Measurements from ENCODE around the gene CCDC85A. TPM values are rescaled to one million over a fixed set of nuclear protein-coding genes. Genes with fewer than 3 reads are reported as not detected.
"Not testable (repeated sequence)": the region's sequence is repeated elsewhere in the genome, so short reads cannot be mapped to it uniquely, and the experiment has no call there.

Gene CCDC85A
- total and polyA plus RNA-seq, 2 experiments from 2014 or later, result 2.5 to 3.3 TPM

- Histone ChIP-seq H3K27ac (no peak overlapping the region), H3K36me3 (replicated peaks; ENCODE audit: insufficient read depth, low read depth) (no peaks in the 10 kb centered on the region), H3K9me2 (replicated peaks; ENCODE audit: insufficient read depth) (no peaks in the 10 kb centered on the region), H3K4me1 (ENCODE audit: insufficient read depth) (no peaks in the 10 kb centered on the region), H3K79me2 (no peaks in the 10 kb centered on the region), H3K4me2 (no peak overlapping the region), H2AFZ (no peak overlapping the region), H3K9me3 (ENCODE audit: low read depth) (no peaks in the 10 kb centered on the region), H4K20me1 (ENCODE audit: insufficient read depth, poor library complexity, severe bottlenecking) (no peaks in the 10 kb centered on the region), H3K27me3 (no peaks in the 10 kb centered on the region), H3K4me3 (no peak overlapping the region)
- 74% methylated on average over 3 of the region's 3 CpGs for WGBS (ENCODE audit: low lambda C conversion rate, missing lambda C conversion rate)
- DNase-seq (ENCODE audit: low spot score), result no peak
- TF ChIP-seq EZH2phosphoT487 (IDR thresholded peaks at IDR 0.05; ENCODE audit: low read depth, severe bottlenecking, unreplicated experiment) (no peak), EZH2 (IDR thresholded peaks at IDR 0.05; ENCODE audit: borderline replicate concordance) (no peak), CTCF (IDR thresholded peaks at IDR 0.05; ENCODE audit: poor library complexity) (no peak)
Observed at GRCh38 chr2:56148825-56149224, 35.0 kb upstream of the CCDC85A start.

GRCh38 chr2:56151841-56152240, 31.9 kb upstream of the CCDC85A start:
- TF ChIP-seq EZH2 (IDR thresholded peaks at IDR 0.05; ENCODE audit: borderline replicate concordance), result no peak
- no peak for TF ChIP-seq EZH2phosphoT487 (IDR thresholded peaks at IDR 0.05; ENCODE audit: low read depth, severe bottlenecking, unreplicated experiment)
- TF ChIP-seq CTCF (IDR thresholded peaks at IDR 0.05; ENCODE audit: poor library complexity), result no peak
- Histone ChIP-seq H3K27me3 (no peaks in the 10 kb centered on the region), H3K9me3 (ENCODE audit: low read depth) (no peaks in the 10 kb centered on the region), H4K20me1 (ENCODE audit: insufficient read depth, poor library complexity, severe bottlenecking) (no peaks in the 10 kb centered on the region), H3K36me3 (replicated peaks; ENCODE audit: insufficient read depth, low read depth) (no peaks in the 10 kb centered on the region), H3K9me2 (replicated peaks; ENCODE audit: insufficient read depth) (no peaks in the 10 kb centered on the region), H3K79me2 (no peaks in the 10 kb centered on the region), H3K4me2 (no peak overlapping the region), H3K4me1 (ENCODE audit: insufficient read depth) (no peaks in the 10 kb centered on the region), H3K4me3 (no peak overlapping the region), H3K27ac (no peak overlapping the region), H2AFZ (no peak overlapping the region)
- DNase-seq (ENCODE audit: low spot score), result no peak
- 75% methylated on average over 2 of the region's 2 CpGs for WGBS (ENCODE audit: low lambda C conversion rate, missing lambda C conversion rate)

GRCh38 chr2:56155188-56155587, 28.6 kb upstream of the CCDC85A start:
- no peaks in the 10 kb centered on the region for H3K27me3 ChIP-seq
- H3K4me1 ChIP-seq (ENCODE audit: insufficient read depth), result no peaks in the 10 kb centered on the region
- no peaks in the 10 kb centered on the region for H4K20me1 ChIP-seq (ENCODE audit: insufficient read depth, poor library complexity, severe bottlenecking)
- no peak for DNase-seq (ENCODE audit: low spot score)
- H3K4me2 ChIP-seq, result no peak overlapping the region
- H2AFZ ChIP-seq, result no peak overlapping the region
- H3K4me3 ChIP-seq, result no peak overlapping the region
- H3K36me3 ChIP-seq (replicated peaks; ENCODE audit: insufficient read depth, low read depth), result no peaks in the 10 kb centered on the region
- H3K9me2 ChIP-seq (replicated peaks; ENCODE audit: insufficient read depth), result no peaks in the 10 kb centered on the region
- 50% methylated on average over 2 of the region's 2 CpGs for WGBS (ENCODE audit: low lambda C conversion rate, missing lambda C conversion rate)
- no peak overlapping the region for H3K27ac ChIP-seq
- TF ChIP-seq EZH2phosphoT487 (IDR thresholded peaks at IDR 0.05; ENCODE audit: low read depth, severe bottlenecking, unreplicated experiment) (no peak), EZH2 (IDR thresholded peaks at IDR 0.05; ENCODE audit: borderline replicate concordance) (no peak), CTCF (IDR thresholded peaks at IDR 0.05; ENCODE audit: poor library complexity) (no peak)
- no peaks in the 10 kb centered on the region for H3K9me3 ChIP-seq (ENCODE audit: low read depth)
- H3K79me2 ChIP-seq, result no peaks in the 10 kb centered on the region

- H3K27me3 ChIP-seq; H3K79me2 ChIP-seq; H3K9me3 ChIP-seq (ENCODE audit: low read depth); H3K27ac ChIP-seq; H3K4me1 ChIP-seq (ENCODE audit: insufficient read depth); H3K9me2 ChIP-seq (replicated peaks; ENCODE audit: insufficient read depth); H2AFZ ChIP-seq; DNase-seq (ENCODE audit: low spot score); H4K20me1 ChIP-seq (ENCODE audit: insufficient read depth, poor library complexity, severe bottlenecking); H3K4me3 ChIP-seq; H3K4me2 ChIP-seq; H3K36me3 ChIP-seq (replicated peaks; ENCODE audit: insufficient read depth, low read depth): not testable (repeated sequence)
- WGBS (ENCODE audit: low lambda C conversion rate, missing lambda C conversion rate), result 77% methylated on average over 5 of the region's 5 CpGs
Observed at GRCh38 chr2:56159875-56160274, 23.9 kb upstream of the CCDC85A start.
